Kidney (tissue), 14 donors: Measurements from ENCODE around the gene EEF1AKMT1. TPM values are rescaled to one million over a fixed set of nuclear protein-coding genes. Genes with fewer than 3 reads are reported as not detected.
A peak's percentile ranks its signal among the peaks of the same experiment; 100 is the strongest.

Experiments used
- DNase-seq, 5 donors: peaks; one replicate each; pipeline ENCODE4 v3.0.0-alpha.2; 2013 to 2020
- FAIRE-seq: peaks from 2 replicates; lab custom pipeline; 2012; peaks lifted over from hg19 to GRCh38; lab: Jason Lieb, UNC
- H3K27ac ChIP-seq, 2 donors: one replicate each; pipeline ENCODE4 v1.7.0; 2013; ENCODE audit warnings: low read depth in 2 of 2, low read length in 2 of 2, inconsistent platforms in 1 of 2
- H3K27me3 ChIP-seq: one replicate; pipeline ENCODE4 v1.7.1; 2013; ENCODE audit warnings: low read length, inconsistent platforms; ENCODE audit not compliant: control insufficient read depth, insufficient read depth
- H3K36me3 ChIP-seq, 3 donors: one replicate each; pipeline versions ENCODE4 v1.7.0 to v1.7.1; 2013; ENCODE audit warnings: low read length in 3 of 3, control low read depth in 1 of 3, inconsistent platforms in 1 of 3; ENCODE audit not compliant: insufficient read depth in 3 of 3, control insufficient read depth in 2 of 3
- H3K4me1 ChIP-seq, 3 donors: one replicate each; pipeline versions ENCODE4 v1.7.0 to v1.7.1; 2013; ENCODE audit warnings: low read length in 3 of 3, inconsistent platforms in 1 of 3, low read depth in 1 of 3; ENCODE audit not compliant: control insufficient read depth in 2 of 3, insufficient read depth in 2 of 3
- H3K4me3 ChIP-seq, 3 donors: one replicate each; pipeline versions ENCODE4 v1.7.0 to v1.8.1; 2013; ENCODE audit warnings: low read length in 3 of 3, control low read depth in 1 of 3, inconsistent platforms in 1 of 3
- H3K9ac ChIP-seq, 3 donors: one replicate each; pipeline versions ENCODE4 v1.7.0 to v1.7.1; 2013; ENCODE audit warnings: low read length in 3 of 3, control low read depth in 1 of 3, inconsistent platforms in 1 of 3
- H3K9me3 ChIP-seq, 3 donors: one replicate each; pipeline versions ENCODE4 v1.7.0 to v1.7.1; 2013; ENCODE audit warnings: low read length in 3 of 3, control low read depth in 1 of 3, inconsistent platforms in 1 of 3; ENCODE audit not compliant: control insufficient read depth in 2 of 3, insufficient read depth in 1 of 3
- intact Hi-C: fragments of 100-400 bp; cut with DNase I; formaldehyde crosslinking; loops from one replicate; pipeline ENCODE4 v1.11.1; 2022
- polyA plus RNA-seq: library from polyadenylated mRNA; stranded (reverse); fragments of 350-450 nt; fragmentation: Illumina TruSeq; extraction: RNeasy Lipid Tissue Mini Kit (QIAGEN cat#74804); gene quantifications from one replicate; pipeline ENCODE4 v1.2.3, GENCODE V29; 2014; ENCODE audit warnings: low read depth, low replicate concordance; ENCODE audit not compliant: insufficient read depth
- total RNA-seq: library from RNA; stranded (reverse); fragmentation: NEBNext Ultra II Directional; extraction: Animal tissue kit (Norgen Biotek cat#: 25700); gene quantifications from one replicate; pipeline ENCODE4 v1.2.1, GENCODE V29; 2021
- TF ChIP-seq, protein P1 (sequence below): IDR thresholded peaks from 3 replicates; pipeline ENCODE4 v1.5.1; 2012; ENCODE audit warnings: mild to moderate bottlenecking, moderate library complexity, borderline replicate concordance; ENCODE audit not compliant: insufficient read depth; ENCODE audit errors: extremely low read depth
- donor health status: control.
- donor health status: control.
- donor health status: control.
- donor health status: control.
- donor health status: control.
- donor health status: DM: yes; HTN: yes; CAD: no.
- donor health status: Normal renal cell carcinoma (clear cell type).

The EEF1AKMT1 gene
- total and polyA plus RNA-seq, 2 donors from 2014 or later, result 10.7 to 16.6 TPM

DNA sequence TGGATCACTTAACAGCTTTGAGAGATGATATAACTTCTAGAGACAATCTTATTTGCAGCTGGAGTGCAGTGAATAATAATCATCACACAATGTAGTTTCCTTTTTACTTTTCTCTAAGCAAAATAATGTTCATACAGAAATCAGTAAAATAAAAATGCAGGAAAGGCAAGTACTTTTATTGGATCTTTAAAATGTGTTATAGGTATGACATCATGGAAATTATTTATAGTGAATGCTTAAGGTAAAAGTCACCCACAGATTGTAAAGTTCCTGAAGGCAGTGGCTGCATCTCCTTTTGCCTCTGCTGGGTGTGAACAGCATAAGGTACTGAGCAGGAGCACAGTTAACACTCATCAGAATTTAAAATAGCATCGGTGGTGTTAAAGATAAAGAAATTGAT lies 87.6 kb downstream of the EEF1AKMT1 start:
- peaks cover 0 to 3% (median 0%) of the 10 kb centered on the region in 3 donors for H3K36me3 ChIP-seq
- no peak overlapping the region for H3K27ac ChIP-seq
- H3K27me3 ChIP-seq, result no peaks in the 10 kb centered on the region
- H3K4me3 ChIP-seq, result no peak overlapping the region
- no peak for DNase-seq
- no peak for FAIRE-seq
- no peak overlapping the region for H3K9ac ChIP-seq
- intact Hi-C loops, result no loop called here
- no peaks in the 10 kb centered on the region for H3K4me1 ChIP-seq
- H3K9me3 ChIP-seq, result no peaks in the 10 kb centered on the region
- TF ChIP-seq, protein P1, sequence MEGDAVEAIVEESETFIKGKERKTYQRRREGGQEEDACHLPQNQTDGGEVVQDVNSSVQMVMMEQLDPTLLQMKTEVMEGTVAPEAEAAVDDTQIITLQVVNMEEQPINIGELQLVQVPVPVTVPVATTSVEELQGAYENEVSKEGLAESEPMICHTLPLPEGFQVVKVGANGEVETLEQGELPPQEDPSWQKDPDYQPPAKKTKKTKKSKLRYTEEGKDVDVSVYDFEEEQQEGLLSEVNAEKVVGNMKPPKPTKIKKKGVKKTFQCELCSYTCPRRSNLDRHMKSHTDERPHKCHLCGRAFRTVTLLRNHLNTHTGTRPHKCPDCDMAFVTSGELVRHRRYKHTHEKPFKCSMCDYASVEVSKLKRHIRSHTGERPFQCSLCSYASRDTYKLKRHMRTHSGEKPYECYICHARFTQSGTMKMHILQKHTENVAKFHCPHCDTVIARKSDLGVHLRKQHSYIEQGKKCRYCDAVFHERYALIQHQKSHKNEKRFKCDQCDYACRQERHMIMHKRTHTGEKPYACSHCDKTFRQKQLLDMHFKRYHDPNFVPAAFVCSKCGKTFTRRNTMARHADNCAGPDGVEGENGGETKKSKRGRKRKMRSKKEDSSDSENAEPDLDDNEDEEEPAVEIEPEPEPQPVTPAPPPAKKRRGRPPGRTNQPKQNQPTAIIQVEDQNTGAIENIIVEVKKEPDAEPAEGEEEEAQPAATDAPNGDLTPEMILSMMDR, result no peak

DNA sequence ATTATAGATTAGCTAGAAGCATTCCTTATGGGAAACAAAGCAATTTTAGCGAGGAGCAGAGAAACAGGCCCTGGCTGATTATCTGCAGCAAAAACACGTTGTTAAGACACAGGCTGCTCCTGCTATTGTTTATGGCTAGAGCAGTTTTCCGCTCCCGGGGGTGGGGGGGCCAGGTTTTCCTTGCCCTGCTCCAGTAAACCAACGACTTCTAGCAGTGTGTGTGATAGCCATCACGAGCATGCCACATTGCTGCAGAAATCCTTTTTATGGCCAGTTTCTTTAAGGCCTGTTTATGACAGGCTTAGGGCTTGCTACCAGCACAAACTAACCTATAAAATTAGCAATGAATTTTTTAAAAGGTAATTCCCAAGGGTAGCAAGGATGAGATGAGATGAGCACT lies 88.7 kb downstream of the EEF1AKMT1 start:
- no peak for FAIRE-seq
- TF ChIP-seq, protein P1, result no peak
- intact Hi-C loops, result no loop called here
- no peaks in the 10 kb centered on the region for H3K27me3 ChIP-seq
- no peaks in the 10 kb centered on the region for H3K9me3 ChIP-seq
- H3K4me3 ChIP-seq, result no peak overlapping the region
- no peaks in the 10 kb centered on the region for H3K4me1 ChIP-seq
- DNase-seq, result peak in 1 of 5 donors; percentile 7
- H3K9ac ChIP-seq, result no peak overlapping the region
- no peak overlapping the region for H3K27ac ChIP-seq
- H3K36me3 ChIP-seq, result peaks cover 0 to 3% (median 0%) of the 10 kb centered on the region in 3 donors

DNA sequence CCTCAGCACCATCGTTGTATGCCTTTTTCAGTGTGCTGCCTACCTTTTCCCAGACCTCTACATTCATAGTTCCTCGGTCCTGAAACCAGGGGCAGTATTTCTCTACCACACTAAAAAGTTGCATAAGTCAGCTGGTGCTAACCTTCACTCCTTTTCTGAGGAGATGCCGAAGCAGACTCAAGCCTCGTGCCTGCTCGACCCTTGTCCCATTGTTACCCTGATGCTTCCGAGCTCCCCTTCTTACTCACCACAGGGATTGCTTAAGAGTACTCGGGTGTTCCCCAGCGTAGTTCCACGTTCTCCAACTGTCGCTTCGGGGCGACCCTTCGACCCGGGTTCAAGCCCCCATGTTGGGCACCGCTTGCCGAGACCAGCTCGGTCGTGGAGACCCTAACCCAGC lies 89.2 kb downstream of the EEF1AKMT1 start:
- Histone ChIP-seq H3K27me3 (no peaks in the 10 kb centered on the region), H3K9me3 (no peaks in the 10 kb centered on the region), H3K4me1 (no peaks in the 10 kb centered on the region), H3K27ac (no peak overlapping the region), H3K9ac (no peak overlapping the region), H3K4me3 (no peak overlapping the region), H3K36me3 (peaks cover 0 to 3% (median 0%) of the 10 kb centered on the region in 3 donors)
- TF ChIP-seq, protein P1, result no peak
- DNase-seq, result peak in 1 of 5 donors; percentile 6
- no peak for FAIRE-seq
- intact Hi-C loops, result no loop called here

- H3K27ac ChIP-seq, result no peak overlapping the region
- TF ChIP-seq, protein P1, result no peak
- H3K27me3 ChIP-seq, result no peaks in the 10 kb centered on the region
- FAIRE-seq (no peak), DNase-seq (peak in 2 of 5 donors; percentile 9 to 20)
- peaks cover 0 to 3% (median 0%) of the 10 kb centered on the region in 3 donors for H3K36me3 ChIP-seq
- intact Hi-C loops, result no loop called here
- H3K9me3 ChIP-seq, result no peaks in the 10 kb centered on the region
- no peaks in the 10 kb centered on the region for H3K4me1 ChIP-seq
- H3K9ac ChIP-seq, result no peak overlapping the region
- no peak overlapping the region for H3K4me3 ChIP-seq
These were observed 89.7 kb downstream of the EEF1AKMT1 start for GRCh38 chr13:20684041-20684440.
